Kidney glomerular epithelial cell (primary cell): ENCODE results near the gene TUBB2A.

Experiments
- DNase-seq: peaks from one replicate; lab custom pipeline; 2025; lab: John Stamatoyannopoulos, UW

The TUBB2A gene

GRCh38 chr6:3119040-3119723 is 38.2 kb downstream of the TUBB2A start:
- peak; percentile 38 for DNase-seq

GRCh38 chr6:3118353-3119039 is 38.8 kb downstream of the TUBB2A start, which contains the start of gene BPHL:
Gene BPHL (plus strand): TSS chr6:3118711. CDS start chr6:3118741, 30 bp downstream.
- DNase-seq, result peak; percentile 92

GRCh38 chr6:3117912-3118352 is 39.4 kb downstream of the TUBB2A start:
- DNase-seq, result peak; percentile 37

- DNase-seq, result no peak
Observed at GRCh38 chr6:3114377-3114776, 43.0 kb downstream of the TUBB2A start.

GRCh38 chr6:3109761-3110160 is 47.6 kb downstream of the TUBB2A start:
- no peak for DNase-seq

GRCh38 chr6:3108746-3109414 is 48.5 kb downstream of the TUBB2A start:
- no peak for DNase-seq
